Ramos (cell line): ENCODE results near the gene DSG2.
"Not testable (repeated sequence)": the region's sequence is repeated elsewhere in the genome, so short reads cannot be mapped to it uniquely, and the experiment has no call there.

Experiments used
- in situ Hi-C: fragments of 300-500 bp; cut with MboI; formaldehyde crosslinking; loops from one replicate; pipeline ENCODE4 v1.14.3; 2022; ENCODE audit warnings: low sequenced_read_pairs; ENCODE audit not compliant: unreplicated experiment

The DSG2 gene

GRCh38 chr18:31497836-31498573 lies at the start of gene DSG2:
DSG2 (plus strand) TSS chr18:31498177; CDS start chr18:31498252, 75 bp downstream.
- in situ Hi-C loops: no loop called here

GRCh38 chr18:31450409-31450808 lies 47.6 kb upstream of the DSG2 start:
- in situ Hi-C loops: no loop called here

GRCh38 chr18:31451625-31452024 lies 46.4 kb upstream of the DSG2 start:
- in situ Hi-C loops: no loop called here

- in situ Hi-C loops: no loop called here
These were observed 43.8 kb upstream of the DSG2 start for GRCh38 chr18:31454066-31454708.

- in situ Hi-C loops: no loop called here
These were observed 28.3 kb upstream of the DSG2 start for GRCh38 chr18:31469629-31470028.

- in situ Hi-C loops: no loop called here
These were observed 19.3 kb upstream of the DSG2 start for GRCh38 chr18:31478688-31479087.

GRCh38 chr18:31482051-31482450 lies 15.9 kb upstream of the DSG2 start:
- in situ Hi-C loops: no loop called here

GRCh38 chr18:31483396-31483795 lies 14.6 kb upstream of the DSG2 start:
- in situ Hi-C loops: no loop called here

- in situ Hi-C loops: no loop called here
These were observed 13.5 kb upstream of the DSG2 start for GRCh38 chr18:31484461-31484860.

GRCh38 chr18:31486165-31486564 lies 11.8 kb upstream of the DSG2 start:
- in situ Hi-C loops: no loop called here

GRCh38 chr18:31487246-31488015 lies 10.5 kb upstream of the DSG2 start:
- in situ Hi-C loops: no loop called here

- in situ Hi-C loops: no loop called here
These were observed 8.7 kb upstream of the DSG2 start for GRCh38 chr18:31489311-31489710.

- in situ Hi-C loops: no loop called here
These were observed 7.6 kb upstream of the DSG2 start for GRCh38 chr18:31490387-31490786.

- in situ Hi-C loops: no loop called here
These were observed 7.1 kb upstream of the DSG2 start for GRCh38 chr18:31490833-31491232.

GRCh38 chr18:31491586-31491985 lies 6.4 kb upstream of the DSG2 start:
- in situ Hi-C loops: no loop called here

- in situ Hi-C loops: no loop called here
These were observed 5.3 kb upstream of the DSG2 start for GRCh38 chr18:31492671-31493070.

GRCh38 chr18:31493171-31493570 lies 4.8 kb upstream of the DSG2 start:
- in situ Hi-C loops: no loop called here

- in situ Hi-C loops: no loop called here
These were observed 4.0 kb upstream of the DSG2 start for GRCh38 chr18:31493941-31494340.

GRCh38 chr18:31494705-31495244 lies 3.2 kb upstream of the DSG2 start:
- in situ Hi-C loops: not testable (repeated sequence)

- in situ Hi-C loops: no loop called here
These were observed 557 bp upstream of the DSG2 start for GRCh38 chr18:31497404-31497835.
